Stimulated activated memory B cell treated with anti-CD40 and anti-IgM and Interleukin-4, amounts not matched to agents 10 μg/mL and 1 μg/mL and 100 μg/mL, for 72 hours (primary cell): ENCODE measurements around the gene NFAM1.

Source experiments
- ATAC-seq: fragments of 150-1000 bp; cut with Tn5 transposase; 2 replicates; pipeline ENCODE4 v1.10.0; 2021
- H3K27ac Mint-ChIP-seq: one replicate; pipeline ENCODE4 v1.8.0; 2022; ENCODE audit warnings: mild to moderate bottlenecking, mixed read lengths
- H3K27me3 Mint-ChIP-seq: one replicate; pipeline ENCODE4 v1.8.0; 2022; ENCODE audit warnings: mixed read lengths
- H3K36me3 Mint-ChIP-seq: one replicate; pipeline ENCODE4 v1.8.0; 2022; ENCODE audit warnings: mixed read lengths
- H3K4me1 Mint-ChIP-seq: one replicate; pipeline ENCODE4 v1.8.0; 2022; ENCODE audit warnings: mixed read lengths
- H3K4me3 Mint-ChIP-seq: one replicate; pipeline ENCODE4 v1.8.0; 2022; ENCODE audit warnings: mild to moderate bottlenecking, moderate library complexity, mixed read lengths
- H3K9me3 Mint-ChIP-seq: one replicate; pipeline ENCODE4 v1.8.0; 2022; ENCODE audit warnings: mixed read lengths

Gene NFAM1

GRCh38 chr22:42331014-42331413, 101.2 kb downstream of the NFAM1 start:
- no peak for ATAC-seq

More at GRCh38 chr22:42331014-42331413, 101.2 kb downstream of the NFAM1 start:
- Mint-ChIP-seq H3K27me3 (peaks cover 16% of the 10 kb centered on the region), H3K27ac (no peak overlapping the region), H3K4me3 (no peak overlapping the region), H3K36me3 (no peaks in the 10 kb centered on the region), H3K4me1 (peaks cover 7% of the 10 kb centered on the region), H3K9me3 (no peaks in the 10 kb centered on the region)
